H9 (cell line): Measurements from ENCODE around the gene JARID2. TPM values are rescaled to one million over a fixed set of nuclear protein-coding genes. Genes with fewer than 3 reads are reported as not detected.

Experiments
- DNase-seq: peaks from one replicate; pipeline ENCODE4 v3.0.0-alpha.2; 2017
- H2AFZ ChIP-seq: one replicate; pipeline ENCODE4 v1.6.1; 2013; ENCODE audit warnings: mild to moderate bottlenecking, low read length, control low read depth, moderate library complexity
- H2AK5ac ChIP-seq: 2 replicates; pipeline ENCODE4 v1.6.1; 2013; ENCODE audit warnings: low read length, control low read depth, mixed read lengths; ENCODE audit not compliant: insufficient read length
- H2BK120ac ChIP-seq: one replicate; pipeline ENCODE4 v1.6.1; 2013; ENCODE audit warnings: low read depth, mild to moderate bottlenecking, low read length, control low read depth, inconsistent platforms; ENCODE audit not compliant: poor library complexity, severe bottlenecking
- H2BK12ac ChIP-seq: 2 replicates; pipeline ENCODE4 v1.6.1; 2013; ENCODE audit warnings: low read length, control low read depth, mixed read lengths, low read depth; ENCODE audit not compliant: insufficient read length
- H2BK15ac ChIP-seq: 2 replicates; pipeline ENCODE4 v1.6.1; 2013; ENCODE audit warnings: low read depth, low read length, control low read depth
- H2BK20ac ChIP-seq: one replicate; pipeline ENCODE4 v1.6.1; 2013; ENCODE audit warnings: low read depth, mild to moderate bottlenecking, low read length, control low read depth, inconsistent platforms; ENCODE audit not compliant: poor library complexity, severe bottlenecking
- H2BK5ac ChIP-seq: 2 replicates; pipeline ENCODE4 v1.6.1; 2013; ENCODE audit warnings: low read length, control low read depth, mixed read lengths; ENCODE audit not compliant: insufficient read length
- H3K14ac ChIP-seq: 2 replicates; pipeline ENCODE4 v1.6.1; 2013; ENCODE audit warnings: low read length, control low read depth; ENCODE audit not compliant: insufficient read depth
- H3K18ac ChIP-seq: 2 replicates; pipeline ENCODE4 v1.6.1; 2013; ENCODE audit warnings: low read depth, mild to moderate bottlenecking, mixed read lengths, low read length, control low read depth; ENCODE audit not compliant: insufficient read length
- H3K23ac ChIP-seq: 2 replicates; pipeline ENCODE4 v1.6.1; 2013; ENCODE audit warnings: low read length, control low read depth, mixed read lengths, low read depth; ENCODE audit not compliant: insufficient read length
- H3K23me2 ChIP-seq: 2 replicates; pipeline ENCODE4 v1.6.1; 2013; ENCODE audit warnings: low read depth, mild to moderate bottlenecking, mixed read lengths, low read length, control low read depth; ENCODE audit not compliant: insufficient read length, poor library complexity, severe bottlenecking
- H3K27ac ChIP-seq: 2 replicates; pipeline ENCODE4 v1.5.1; 2013; ENCODE audit warnings: low read length, control low read depth, mixed read lengths, low read depth; ENCODE audit not compliant: insufficient read length
- H3K27me3 ChIP-seq: 2 replicates; pipeline ENCODE4 v1.6.1; 2013; ENCODE audit warnings: low read length, control low read depth, inconsistent platforms; ENCODE audit not compliant: insufficient read depth
- H3K4ac ChIP-seq: 2 replicates; pipeline ENCODE4 v1.6.1; 2013; ENCODE audit warnings: low read depth, mild to moderate bottlenecking, control low read depth, inconsistent platforms, low read length, moderate library complexity
- H3K4me1 ChIP-seq: 2 replicates; pipeline ENCODE4 v1.6.1; 2013; ENCODE audit warnings: low read length, control low read depth, inconsistent platforms; ENCODE audit not compliant: insufficient read depth
- H3K4me2 ChIP-seq: 2 replicates; pipeline ENCODE4 v1.6.1; 2013; ENCODE audit warnings: low read length, control low read depth, mixed read lengths; ENCODE audit not compliant: insufficient read length, insufficient read depth
- H3K56ac ChIP-seq: 2 replicates; pipeline ENCODE4 v1.6.1; 2013; ENCODE audit warnings: low read depth, mild to moderate bottlenecking, mixed read lengths, low read length, control low read depth; ENCODE audit not compliant: insufficient read length
- H3K79me1 ChIP-seq: 2 replicates; pipeline ENCODE4 v1.6.1; 2013; ENCODE audit warnings: low read depth, mild to moderate bottlenecking, moderate library complexity, low read length, control low read depth, inconsistent platforms; ENCODE audit not compliant: insufficient read depth, poor library complexity, severe bottlenecking
- H3K79me2 ChIP-seq: 2 replicates; pipeline ENCODE4 v1.6.1; 2013; ENCODE audit warnings: low read length, control low read depth, inconsistent platforms; ENCODE audit not compliant: insufficient read depth
- H3K9ac ChIP-seq: 2 replicates; pipeline ENCODE4 v1.6.1; 2013; ENCODE audit warnings: low read length, control low read depth, mixed read lengths; ENCODE audit not compliant: insufficient read length; ENCODE audit errors: extremely low read depth
- H3K9me3 ChIP-seq: one replicate; pipeline ENCODE4 v1.6.1; 2013; ENCODE audit warnings: low read depth, low read length, inconsistent platforms; ENCODE audit not compliant: control insufficient read depth
- H3T11ph ChIP-seq: one replicate; pipeline ENCODE4 v1.6.1; 2013; ENCODE audit warnings: mild to moderate bottlenecking, low read length, control low read depth, inconsistent platforms
- H4K20me1 ChIP-seq: one replicate; pipeline ENCODE4 v1.6.1; 2013; ENCODE audit not compliant: control insufficient read depth, insufficient read length, insufficient read depth
- H4K5ac ChIP-seq: 2 replicates; pipeline ENCODE4 v1.6.1; 2013; ENCODE audit warnings: low read depth, mild to moderate bottlenecking, mixed read lengths, low read length, control low read depth; ENCODE audit not compliant: insufficient read length
- H4K8ac ChIP-seq: replicated peaks from 2 replicates; pipeline ENCODE4 v1.6.1; 2013; ENCODE audit warnings: low read length, control low read depth, mixed read lengths, low read depth; ENCODE audit not compliant: insufficient read length
- H4K91ac ChIP-seq: 2 replicates; pipeline ENCODE4 v1.6.1; 2013; ENCODE audit warnings: low read depth, mild to moderate bottlenecking, moderate library complexity, mixed read lengths, low read length, control low read depth; ENCODE audit not compliant: insufficient read length
- H3K27ac Mint-ChIP-seq, 3 experiments: 2 replicates in 2 of 3; 3 replicates in 1 of 3; pipeline ENCODE4 v1.8.0; 2020 to 2021; ENCODE audit warnings: mixed read lengths in 3 of 3, mild to moderate bottlenecking in 1 of 3, moderate library complexity in 1 of 3
- H3K27me3 Mint-ChIP-seq: 2 replicates; pipeline ENCODE4 v1.8.0; 2021; ENCODE audit warnings: low read depth, mild to moderate bottlenecking, moderate library complexity, mixed read lengths
- H3K36me3 Mint-ChIP-seq, 3 experiments: 2 replicates in 2 of 3; 3 replicates in 1 of 3; pipeline ENCODE4 v1.8.0; 2020 to 2021; ENCODE audit warnings: low read depth in 3 of 3, mixed read lengths in 3 of 3; ENCODE audit not compliant: insufficient read depth in 1 of 3
- H3K4me1 Mint-ChIP-seq, 2 experiments: 2 replicates each; pipeline ENCODE4 v1.8.0; 2020; ENCODE audit warnings: mixed read lengths in 2 of 2
- H3K4me3 Mint-ChIP-seq, 2 experiments: 2 replicates in 1 of 2; 3 replicates in 1 of 2; pipeline ENCODE4 v1.8.0; 2020 to 2021; ENCODE audit warnings: mild to moderate bottlenecking in 2 of 2, mixed read lengths in 2 of 2, moderate library complexity in 1 of 2
- H3K9me3 Mint-ChIP-seq, 2 experiments: 2 replicates in 1 of 2; 3 replicates in 1 of 2; pipeline ENCODE4 v1.8.0; 2020; ENCODE audit warnings: mild to moderate bottlenecking in 2 of 2, mixed read lengths in 2 of 2, moderate library complexity in 1 of 2
- WGBS: extraction: QIAGEN DNeasy Blood & Tissue Kit; methylation state at CpG from one replicate; pipeline ENCODE4 v1.1.7; 2013; ENCODE audit warnings: missing lambda C conversion rate, low lambda C conversion rate, mixed read lengths; ENCODE audit not compliant: insufficient read length; ENCODE audit errors: extremely low coverage; 5-methylcytosine and 5-hydroxymethylcytosine counted together
- total RNA-seq: library from RNA; stranded (reverse); gene quantifications from 2 replicates; pipeline ENCODE4 v1.2.1, GENCODE V29; 2021
- TF ChIP-seq, protein P1 (sequence below): fragments of 200-600 bp; sonication (generic); conservative IDR thresholded peaks from 3 replicates; pipeline ENCODE4 v1.8.0; 2021; ENCODE audit warnings: antibody characterized with exemption, mild to moderate bottlenecking

JARID2 gene
- total RNA-seq, 1 experiment from 2014 or later = 174 TPM

DNA sequence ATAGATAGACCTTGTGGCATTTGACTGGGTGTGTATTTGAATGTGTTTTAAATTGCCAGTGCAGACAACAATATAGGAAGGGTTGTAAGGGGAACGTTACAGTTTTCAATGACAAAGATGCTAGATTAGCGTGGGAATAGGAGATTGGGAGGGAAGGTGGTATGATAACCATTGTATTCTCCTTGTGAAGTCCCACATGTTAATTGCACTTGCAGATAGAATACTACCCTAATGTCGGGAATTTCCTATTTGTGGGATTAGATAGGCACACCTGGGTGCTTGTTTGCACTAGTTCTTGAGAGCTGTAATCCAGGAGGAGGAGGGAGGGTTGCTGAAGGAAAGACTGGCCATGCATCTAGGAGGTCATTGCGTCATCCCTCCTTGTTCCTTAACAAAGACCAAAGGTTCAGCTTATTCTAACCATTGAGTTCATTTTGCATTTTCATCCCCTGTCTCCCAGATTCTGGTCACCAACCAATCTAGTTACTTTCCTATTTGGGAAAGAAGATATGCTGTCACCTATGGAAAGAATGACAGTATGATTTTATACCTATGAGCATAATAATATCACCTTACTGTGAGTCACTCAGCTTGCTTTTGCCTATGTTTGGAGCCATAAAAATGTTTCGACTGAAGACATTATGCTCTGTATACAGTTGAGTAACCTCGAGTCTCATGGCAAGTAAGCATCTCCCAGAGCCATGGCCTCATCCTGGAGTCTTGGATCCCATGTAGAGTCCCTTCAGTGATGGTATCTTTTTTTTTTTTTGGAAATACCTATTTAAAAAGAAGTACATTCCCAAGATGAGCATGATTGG, 215.5 kb downstream of the JARID2 start:
- Mint-ChIP-seq H3K4me3 (no peak overlapping the region), H3K36me3 (peaks cover 12 to 27% (median 17%) of the 10 kb centered on the region in 3 experiments; a peak in 6 of 7 replicates), H3K9me3 (no peaks in the 10 kb centered on the region), H3K27ac (no peak overlapping the region), H3K4me1 (peaks cover 66 to 72% of the 10 kb centered on the region in 2 experiments), H3K27me3 (no peaks in the 10 kb centered on the region; the same call in 1 of the 2 replicates)
- Histone ChIP-seq H3K23ac (no peak overlapping the region), H3K4me2 (no peak overlapping the region), H3K9ac (no peak overlapping the region), H3K9me3 (no peaks in the 10 kb centered on the region), H3K79me2 (peaks cover 75% of the 10 kb centered on the region), H2BK15ac (no peak overlapping the region), H3K4ac (no peak overlapping the region), H3K27me3 (no peaks in the 10 kb centered on the region), H4K5ac (no peak overlapping the region), H4K91ac (no peak overlapping the region), H2BK12ac (no peak overlapping the region), H2AFZ (no peak overlapping the region), H3K14ac (no peak overlapping the region), H2BK20ac (no peak overlapping the region), H2AK5ac (no peak overlapping the region), H2BK120ac (no peak overlapping the region), H3K18ac (no peak overlapping the region), H3K27ac (no peak overlapping the region), H3K56ac (no peak overlapping the region), H4K8ac (no peak overlapping the region), H3K23me2 (no peaks in the 10 kb centered on the region), H4K20me1 (peaks cover 4% of the 10 kb centered on the region), H3K4me1 (peaks cover 12% of the 10 kb centered on the region; the same call in 1 of the 2 replicates), H3K79me1 (peaks cover 15% of the 10 kb centered on the region), H3T11ph (no peak overlapping the region), H2BK5ac (no peak overlapping the region)
- no peak for DNase-seq
- no CpG with 5 or more reads among the region's 6 CpGs for WGBS
- TF ChIP-seq, protein P1, sequence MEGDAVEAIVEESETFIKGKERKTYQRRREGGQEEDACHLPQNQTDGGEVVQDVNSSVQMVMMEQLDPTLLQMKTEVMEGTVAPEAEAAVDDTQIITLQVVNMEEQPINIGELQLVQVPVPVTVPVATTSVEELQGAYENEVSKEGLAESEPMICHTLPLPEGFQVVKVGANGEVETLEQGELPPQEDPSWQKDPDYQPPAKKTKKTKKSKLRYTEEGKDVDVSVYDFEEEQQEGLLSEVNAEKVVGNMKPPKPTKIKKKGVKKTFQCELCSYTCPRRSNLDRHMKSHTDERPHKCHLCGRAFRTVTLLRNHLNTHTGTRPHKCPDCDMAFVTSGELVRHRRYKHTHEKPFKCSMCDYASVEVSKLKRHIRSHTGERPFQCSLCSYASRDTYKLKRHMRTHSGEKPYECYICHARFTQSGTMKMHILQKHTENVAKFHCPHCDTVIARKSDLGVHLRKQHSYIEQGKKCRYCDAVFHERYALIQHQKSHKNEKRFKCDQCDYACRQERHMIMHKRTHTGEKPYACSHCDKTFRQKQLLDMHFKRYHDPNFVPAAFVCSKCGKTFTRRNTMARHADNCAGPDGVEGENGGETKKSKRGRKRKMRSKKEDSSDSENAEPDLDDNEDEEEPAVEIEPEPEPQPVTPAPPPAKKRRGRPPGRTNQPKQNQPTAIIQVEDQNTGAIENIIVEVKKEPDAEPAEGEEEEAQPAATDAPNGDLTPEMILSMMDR = no peak
